DND-41 (cell line): Measurements from ENCODE around the gene CCR7.

Experiments used
- ATAC-seq: fragments of 200-7000 bp; cut with Tn5 transposase; 3 replicates; pipeline ENCODE4 v1.9.1; 2021; ENCODE audit warnings: low read depth; ENCODE audit not compliant: insufficient read depth
- DNase-seq: peaks from one replicate; pipeline ENCODE4 v3.0.0-alpha.2; 2020
- H2AFZ ChIP-seq: 2 replicates; pipeline ENCODE4 v1.6.0; 2012; ENCODE audit warnings: low read depth, low read length
- H3K27ac ChIP-seq: 2 replicates; pipeline ENCODE4 v1.5.1; 2012; ENCODE audit warnings: low read length, inconsistent platforms
- H3K27me3 ChIP-seq: fragments of 200-600 bp; sonication (generic); 2 replicates; pipeline ENCODE4 v1.6.0; 2012; ENCODE audit warnings: low read length, mild to moderate bottlenecking, inconsistent platforms; ENCODE audit not compliant: insufficient read depth, poor library complexity
- H3K36me3 ChIP-seq: 2 replicates; pipeline ENCODE4 v1.5.1; 2012; ENCODE audit warnings: low read length, inconsistent platforms; ENCODE audit not compliant: insufficient read depth
- H3K4me1 ChIP-seq: 2 replicates; pipeline ENCODE4 v1.5.1; 2012; ENCODE audit warnings: mild to moderate bottlenecking, low read length; ENCODE audit not compliant: insufficient read depth
- H3K4me2 ChIP-seq: 2 replicates; pipeline ENCODE4 v1.6.0; 2012; ENCODE audit warnings: mild to moderate bottlenecking, moderate library complexity, low read length, inconsistent platforms; ENCODE audit not compliant: insufficient read depth
- H3K4me3 ChIP-seq, 2 experiments: fragments of 200-600 bp in 1 of 2; shearing (Covaris generic) in 1 of 2; 2 replicates each; pipeline ENCODE4 v1.5.1; 2012 to 2016; ENCODE audit warnings: inconsistent platforms in 2 of 2, low read length in 2 of 2, mild to moderate bottlenecking in 2 of 2, low read depth in 1 of 2, moderate library complexity in 1 of 2
- H3K79me2 ChIP-seq: 2 replicates; pipeline ENCODE4 v1.6.0; 2012; ENCODE audit warnings: low read length, inconsistent platforms; ENCODE audit not compliant: insufficient read depth
- H3K9ac ChIP-seq: 2 replicates; pipeline ENCODE4 v1.6.0; 2012; ENCODE audit warnings: low read depth, mild to moderate bottlenecking, inconsistent platforms, low read length, moderate library complexity
- H3K9me3 ChIP-seq: 2 replicates; pipeline ENCODE4 v1.5.1; 2012; ENCODE audit warnings: low read length, moderate library complexity, mild to moderate bottlenecking, inconsistent platforms; ENCODE audit not compliant: insufficient read depth, severe bottlenecking
- H4K20me1 ChIP-seq: 2 replicates; pipeline ENCODE4 v1.6.0; 2012; ENCODE audit warnings: low read length; ENCODE audit not compliant: insufficient read depth
- EZH2 ChIP-seq: IDR thresholded peaks from 3 replicates; pipeline ENCODE4 v1.6.1; 2012; ENCODE audit warnings: borderline replicate concordance, low read depth, mild to moderate bottlenecking, moderate library complexity, low read length, inconsistent platforms; ENCODE audit not compliant: severe bottlenecking
- TF ChIP-seq, protein P1 (sequence below): IDR thresholded peaks from 2 replicates; pipeline ENCODE4 v1.5.1; 2012; ENCODE audit warnings: borderline replicate concordance, low read length, moderate library complexity, mild to moderate bottlenecking; ENCODE audit not compliant: poor library complexity, severe bottlenecking; ENCODE audit errors: extremely low read depth

The CCR7 gene

DNA sequence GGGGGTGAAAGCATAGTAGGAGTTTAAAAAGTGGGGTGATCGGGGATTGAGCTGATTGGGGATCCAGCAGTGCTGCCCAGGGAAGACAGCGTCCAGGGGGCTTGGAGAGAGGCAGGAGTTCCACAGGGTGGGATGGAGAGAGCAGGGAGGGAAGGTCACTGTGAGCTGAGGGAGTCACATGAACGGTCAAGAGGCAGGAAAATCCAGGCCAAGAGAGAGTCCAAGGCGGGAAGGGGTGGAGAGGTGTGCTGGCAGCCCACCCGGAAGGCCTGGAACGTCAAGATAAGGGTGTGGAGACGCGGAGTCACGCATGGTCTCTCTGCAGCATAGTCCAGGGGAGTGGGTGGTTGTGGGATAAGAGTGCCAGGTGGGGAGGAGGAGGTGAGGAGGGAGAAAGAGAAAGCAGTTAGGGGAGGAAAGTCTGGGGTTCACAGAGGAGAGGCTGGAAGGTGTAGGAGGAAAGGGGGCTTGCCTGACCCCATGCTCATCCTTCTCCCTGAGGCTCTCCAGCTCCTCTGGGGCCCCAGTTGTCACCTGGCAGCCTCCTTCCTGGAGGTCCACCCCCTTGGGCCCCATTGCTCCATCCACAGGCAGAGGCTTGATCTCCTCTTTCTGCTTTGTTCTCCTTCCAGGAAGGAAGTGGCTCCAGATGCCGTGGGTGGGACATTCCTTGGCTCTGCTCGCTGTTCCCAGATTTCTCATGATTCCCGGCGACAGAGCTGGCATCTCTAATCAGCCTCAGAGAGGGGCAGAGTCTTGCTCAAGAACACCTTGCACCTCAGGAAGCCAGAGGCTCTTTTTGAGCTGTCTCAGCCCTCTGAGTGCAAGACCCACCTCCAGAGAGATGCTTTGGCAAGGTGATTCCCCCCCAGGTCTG is 28.7 kb downstream of the CCR7 start:
- H3K4me1 ChIP-seq, result peaks cover 92% of the 10 kb centered on the region
- peak overlapping the region; percentile 81 for H3K27ac ChIP-seq
- peak overlapping the region; percentile 4; the same call in 1 of the 2 replicates for H3K9ac ChIP-seq
- no peaks in the 10 kb centered on the region for H3K9me3 ChIP-seq
- no peaks in the 10 kb centered on the region for H3K27me3 ChIP-seq
- TF ChIP-seq, protein P1, sequence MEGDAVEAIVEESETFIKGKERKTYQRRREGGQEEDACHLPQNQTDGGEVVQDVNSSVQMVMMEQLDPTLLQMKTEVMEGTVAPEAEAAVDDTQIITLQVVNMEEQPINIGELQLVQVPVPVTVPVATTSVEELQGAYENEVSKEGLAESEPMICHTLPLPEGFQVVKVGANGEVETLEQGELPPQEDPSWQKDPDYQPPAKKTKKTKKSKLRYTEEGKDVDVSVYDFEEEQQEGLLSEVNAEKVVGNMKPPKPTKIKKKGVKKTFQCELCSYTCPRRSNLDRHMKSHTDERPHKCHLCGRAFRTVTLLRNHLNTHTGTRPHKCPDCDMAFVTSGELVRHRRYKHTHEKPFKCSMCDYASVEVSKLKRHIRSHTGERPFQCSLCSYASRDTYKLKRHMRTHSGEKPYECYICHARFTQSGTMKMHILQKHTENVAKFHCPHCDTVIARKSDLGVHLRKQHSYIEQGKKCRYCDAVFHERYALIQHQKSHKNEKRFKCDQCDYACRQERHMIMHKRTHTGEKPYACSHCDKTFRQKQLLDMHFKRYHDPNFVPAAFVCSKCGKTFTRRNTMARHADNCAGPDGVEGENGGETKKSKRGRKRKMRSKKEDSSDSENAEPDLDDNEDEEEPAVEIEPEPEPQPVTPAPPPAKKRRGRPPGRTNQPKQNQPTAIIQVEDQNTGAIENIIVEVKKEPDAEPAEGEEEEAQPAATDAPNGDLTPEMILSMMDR, result no peak
- TF ChIP-seq EZH2, result no peak
- H3K79me2 ChIP-seq, result no peaks in the 10 kb centered on the region
- no peak overlapping the region for H3K4me2 ChIP-seq
- DNase-seq, result no peak
- H3K4me3 ChIP-seq, result no peak overlapping the region
- no peaks in the 10 kb centered on the region for H4K20me1 ChIP-seq
- no peak for ATAC-seq
- peak overlapping the region; percentile 13; the same call in 1 of the 2 replicates for H2AFZ ChIP-seq
- H3K36me3 ChIP-seq, result no peaks in the 10 kb centered on the region

DNA sequence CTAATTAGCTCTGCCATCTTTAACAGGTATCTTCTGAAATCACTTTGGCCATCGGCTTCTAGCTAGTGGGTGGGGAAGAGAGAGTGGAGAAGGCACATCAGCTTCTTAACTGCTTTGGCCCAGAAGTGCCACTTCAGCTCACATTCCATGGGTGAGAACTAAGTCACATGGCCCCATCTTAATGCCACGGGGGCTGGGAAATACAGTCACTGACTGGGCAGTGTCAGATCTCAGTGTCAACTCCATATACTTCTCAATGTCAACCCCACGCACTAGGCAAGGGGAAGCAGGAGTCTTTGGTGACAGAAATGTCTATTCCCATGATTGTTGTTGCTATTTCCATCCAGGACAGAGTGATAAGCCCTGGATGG is 29.4 kb downstream of the CCR7 start:
- Histone ChIP-seq H3K9ac (0 out of 2 replicates have a peak overlapping the region, but pooled peaks have one; percentile 4), H4K20me1 (no peaks in the 10 kb centered on the region), H3K9me3 (no peaks in the 10 kb centered on the region), H3K79me2 (no peaks in the 10 kb centered on the region), H3K4me3 (no peak overlapping the region), H3K4me1 (peaks cover 92% of the 10 kb centered on the region), H3K27ac (peak overlapping the region; percentile 81), H3K36me3 (no peaks in the 10 kb centered on the region), H3K4me2 (no peak overlapping the region), H2AFZ (no peak overlapping the region), H3K27me3 (no peaks in the 10 kb centered on the region)
- no peak for TF ChIP-seq EZH2
- TF ChIP-seq, protein P1, result no peak
- no peak for DNase-seq
- ATAC-seq, result no peak

DNA sequence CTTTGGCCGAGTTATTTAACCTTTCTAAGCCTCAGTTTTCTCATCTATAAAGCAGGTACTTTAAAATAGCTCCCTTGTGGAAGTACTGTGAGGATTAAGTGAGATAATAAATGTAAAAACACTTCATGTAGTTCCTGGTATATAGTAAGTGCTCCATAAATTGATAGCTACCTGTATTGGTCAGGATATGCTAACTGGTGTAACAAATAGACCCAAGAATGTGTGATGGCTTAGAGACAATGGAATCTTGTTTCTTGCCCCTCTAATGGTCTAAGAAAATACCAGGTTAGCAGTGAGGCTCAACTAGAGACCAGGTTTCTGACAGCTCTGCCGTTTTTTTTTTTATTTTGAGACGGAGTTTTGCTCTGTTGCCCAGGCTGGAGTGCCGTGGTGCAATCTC is 29.8 kb downstream of the CCR7 start:
- Histone ChIP-seq H3K9me3 (no peaks in the 10 kb centered on the region), H4K20me1 (no peaks in the 10 kb centered on the region), H3K79me2 (no peaks in the 10 kb centered on the region), H3K9ac (no peak overlapping the region), H2AFZ (no peak overlapping the region), H3K4me3 (no peak overlapping the region), H3K4me2 (no peak overlapping the region), H3K36me3 (no peaks in the 10 kb centered on the region), H3K27me3 (no peaks in the 10 kb centered on the region), H3K4me1 (peaks cover 92% of the 10 kb centered on the region), H3K27ac (peak overlapping the region; percentile 81)
- TF ChIP-seq, protein P1, result no peak
- TF ChIP-seq EZH2, result no peak
- ATAC-seq (no peak), DNase-seq (no peak)
